GM06990 (cell line): ENCODE data around the gene DCLK2.

Experiments
- DNase-seq: peaks from one replicate; pipeline ENCODE4 v3.0.0-alpha.2; 2011; ENCODE audit not compliant: insufficient read length; ENCODE audit errors: extremely low read depth
- H3K27me3 ChIP-seq: replicated peaks from 2 replicates; pipeline ENCODE4 v1.6.0; 2011; ENCODE audit warnings: low read length; ENCODE audit not compliant: control insufficient read depth, insufficient read depth
- H3K36me3 ChIP-seq: 2 replicates; pipeline ENCODE4 v1.5.1; 2011; ENCODE audit warnings: low read length; ENCODE audit not compliant: control insufficient read depth, insufficient read depth
- H3K4me3 ChIP-seq: replicated peaks from 2 replicates; pipeline ENCODE4 v1.5.1; 2011; ENCODE audit warnings: low read depth, mild to moderate bottlenecking, control low read depth, low read length
- TF ChIP-seq, protein P1 (sequence below): IDR thresholded peaks from 2 replicates; pipeline ENCODE4 v1.5.1; 2011; ENCODE audit warnings: low read length, control low read depth, mild to moderate bottlenecking, inconsistent platforms; ENCODE audit not compliant: insufficient read depth, poor library complexity, severe bottlenecking

The DCLK2 gene

DNA sequence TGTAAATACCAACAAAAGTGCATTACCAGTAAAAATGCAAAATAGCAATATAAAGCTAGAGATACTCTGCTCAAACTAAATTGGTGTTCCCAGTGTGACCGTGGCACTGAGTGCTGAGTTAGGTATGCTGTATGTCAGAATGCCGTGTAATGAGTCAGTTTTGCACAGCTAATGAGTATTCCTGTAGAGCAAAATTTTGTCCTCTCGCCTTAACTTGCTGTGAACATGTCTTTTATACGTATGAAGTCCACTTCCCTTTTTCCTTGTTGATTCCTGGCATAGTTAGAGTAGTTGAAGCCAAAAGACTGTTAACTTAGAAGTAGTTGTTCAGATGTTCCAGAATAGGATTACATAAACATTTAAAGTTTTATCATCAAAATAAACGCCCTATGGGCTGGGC lies 11.5 kb downstream of the DCLK2 start:
- no peaks in the 10 kb centered on the region for H3K27me3 ChIP-seq
- DNase-seq, result no peak
- TF ChIP-seq, protein P1, sequence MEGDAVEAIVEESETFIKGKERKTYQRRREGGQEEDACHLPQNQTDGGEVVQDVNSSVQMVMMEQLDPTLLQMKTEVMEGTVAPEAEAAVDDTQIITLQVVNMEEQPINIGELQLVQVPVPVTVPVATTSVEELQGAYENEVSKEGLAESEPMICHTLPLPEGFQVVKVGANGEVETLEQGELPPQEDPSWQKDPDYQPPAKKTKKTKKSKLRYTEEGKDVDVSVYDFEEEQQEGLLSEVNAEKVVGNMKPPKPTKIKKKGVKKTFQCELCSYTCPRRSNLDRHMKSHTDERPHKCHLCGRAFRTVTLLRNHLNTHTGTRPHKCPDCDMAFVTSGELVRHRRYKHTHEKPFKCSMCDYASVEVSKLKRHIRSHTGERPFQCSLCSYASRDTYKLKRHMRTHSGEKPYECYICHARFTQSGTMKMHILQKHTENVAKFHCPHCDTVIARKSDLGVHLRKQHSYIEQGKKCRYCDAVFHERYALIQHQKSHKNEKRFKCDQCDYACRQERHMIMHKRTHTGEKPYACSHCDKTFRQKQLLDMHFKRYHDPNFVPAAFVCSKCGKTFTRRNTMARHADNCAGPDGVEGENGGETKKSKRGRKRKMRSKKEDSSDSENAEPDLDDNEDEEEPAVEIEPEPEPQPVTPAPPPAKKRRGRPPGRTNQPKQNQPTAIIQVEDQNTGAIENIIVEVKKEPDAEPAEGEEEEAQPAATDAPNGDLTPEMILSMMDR, result no peak
- no peak overlapping the region for H3K4me3 ChIP-seq
- H3K36me3 ChIP-seq, result no peaks in the 10 kb centered on the region

DNA sequence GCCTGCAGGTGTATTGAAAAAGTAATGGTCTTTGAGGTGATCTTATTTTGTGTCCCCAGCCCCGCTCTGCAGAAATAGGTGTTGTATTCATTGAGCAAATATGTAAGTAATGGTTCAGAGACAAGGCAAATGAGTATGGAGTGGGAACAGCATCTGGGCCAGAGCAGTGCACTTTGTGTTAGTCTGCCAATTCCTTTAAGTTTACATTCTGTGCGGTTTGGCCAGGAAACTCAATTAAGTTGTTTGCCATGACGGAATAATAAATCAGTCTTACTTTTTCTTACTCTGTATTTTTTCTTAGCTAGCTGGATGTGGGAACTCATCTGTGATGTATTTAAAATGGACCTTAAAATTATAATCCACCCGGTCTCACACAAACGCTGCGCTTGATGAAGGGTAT lies 12.6 kb downstream of the DCLK2 start:
- Histone ChIP-seq H3K27me3 (no peaks in the 10 kb centered on the region), H3K36me3 (no peaks in the 10 kb centered on the region), H3K4me3 (no peak overlapping the region)
- TF ChIP-seq, protein P1, result no peak
- no peak for DNase-seq

GRCh38 chr4:150094676-150095075 lies 16.4 kb downstream of the DCLK2 start:
- DNase-seq, result no peak

DNA sequence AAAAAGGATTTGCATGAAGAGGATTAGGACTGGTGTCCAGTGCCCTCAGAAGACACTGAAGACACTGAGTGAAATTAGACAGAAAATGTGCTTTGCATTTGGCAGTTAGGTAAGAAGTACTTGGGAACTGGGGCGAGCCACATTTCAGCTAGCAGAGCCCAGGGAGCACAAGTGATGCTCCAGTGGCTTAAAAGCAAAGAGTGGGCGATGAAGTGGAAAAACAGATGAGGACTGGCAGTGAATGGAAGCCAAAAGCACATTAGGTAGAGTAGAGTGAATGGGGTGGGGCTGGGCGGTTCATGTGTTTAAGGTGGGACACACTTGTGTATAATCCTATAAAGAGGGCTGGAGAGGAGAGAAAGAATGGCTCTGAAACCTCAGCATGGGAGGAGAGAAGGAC lies 18.4 kb downstream of the DCLK2 start:
- Histone ChIP-seq H3K27me3 (no peaks in the 10 kb centered on the region; the same call in 1 of the 2 replicates), H3K36me3 (no peaks in the 10 kb centered on the region), H3K4me3 (no peak overlapping the region)
- TF ChIP-seq, protein P1, result no peak
- no peak for DNase-seq

More at GRCh38 chr4:150094676-150095075, 16.4 kb downstream of the DCLK2 start:
- no peaks in the 10 kb centered on the region for H3K36me3 ChIP-seq
- TF ChIP-seq, protein P1, result no peak
- H3K4me3 ChIP-seq, result no peak overlapping the region
- H3K27me3 ChIP-seq, result no peaks in the 10 kb centered on the region; the same call in 1 of the 2 replicates

DNA sequence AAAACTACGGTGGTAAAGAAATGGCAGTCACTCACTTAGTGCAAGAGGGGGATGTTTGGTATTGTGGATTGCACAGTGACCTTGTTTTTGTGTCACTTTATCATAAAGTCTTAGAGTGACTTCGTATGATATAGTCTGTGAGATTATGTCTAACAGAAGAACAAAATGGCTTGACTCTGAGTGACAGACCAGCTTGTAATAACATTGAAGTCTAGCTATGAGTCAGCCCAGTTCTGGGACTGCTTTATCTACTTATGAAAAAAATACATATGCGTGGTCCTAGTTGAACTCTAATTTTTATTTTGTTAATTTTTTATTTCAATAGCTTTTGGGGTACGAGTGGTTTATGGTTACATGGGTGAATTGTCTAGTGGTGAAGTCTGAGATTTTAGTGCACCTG lies 20.0 kb downstream of the DCLK2 start:
- Histone ChIP-seq H3K36me3 (no peaks in the 10 kb centered on the region), H3K27me3 (no peaks in the 10 kb centered on the region; the same call in 1 of the 2 replicates), H3K4me3 (no peak overlapping the region)
- DNase-seq, result no peak
- TF ChIP-seq, protein P1, result no peak

DNA sequence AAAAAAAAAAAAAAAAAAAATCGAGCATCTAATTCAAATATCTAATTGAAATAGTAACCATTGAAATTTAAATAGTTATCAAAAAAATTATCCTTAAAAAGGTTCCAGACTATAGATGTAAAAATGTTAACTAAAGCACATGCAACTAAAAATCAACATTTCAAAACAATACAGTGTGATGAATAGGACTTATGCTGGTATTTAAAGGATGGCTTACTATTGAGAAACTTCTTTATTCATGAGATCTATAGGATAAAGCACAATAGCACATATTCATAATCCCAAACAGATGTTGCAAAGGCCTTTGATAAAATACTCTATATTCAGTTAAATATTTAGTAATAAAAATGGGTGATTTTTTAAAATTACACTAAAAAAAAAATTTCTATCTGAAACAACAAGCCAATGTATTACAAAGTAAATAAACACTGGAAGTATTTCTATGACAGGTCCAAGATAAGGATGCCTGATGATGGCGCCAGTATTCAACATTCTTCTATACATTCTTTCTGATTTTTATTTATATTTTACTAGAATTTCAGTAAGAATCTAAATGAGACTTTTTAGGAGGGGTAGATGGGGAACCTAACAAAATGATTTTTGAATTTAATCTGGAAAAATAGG lies 26.3 kb downstream of the DCLK2 start:
- Histone ChIP-seq H3K4me3 (no peak overlapping the region), H3K36me3 (no peaks in the 10 kb centered on the region), H3K27me3 (no peaks in the 10 kb centered on the region; the same call in 1 of the 2 replicates)
- TF ChIP-seq, protein P1, result no peak
- no peak for DNase-seq
